ENCODE data around the gene TMEM192.

DNA sequence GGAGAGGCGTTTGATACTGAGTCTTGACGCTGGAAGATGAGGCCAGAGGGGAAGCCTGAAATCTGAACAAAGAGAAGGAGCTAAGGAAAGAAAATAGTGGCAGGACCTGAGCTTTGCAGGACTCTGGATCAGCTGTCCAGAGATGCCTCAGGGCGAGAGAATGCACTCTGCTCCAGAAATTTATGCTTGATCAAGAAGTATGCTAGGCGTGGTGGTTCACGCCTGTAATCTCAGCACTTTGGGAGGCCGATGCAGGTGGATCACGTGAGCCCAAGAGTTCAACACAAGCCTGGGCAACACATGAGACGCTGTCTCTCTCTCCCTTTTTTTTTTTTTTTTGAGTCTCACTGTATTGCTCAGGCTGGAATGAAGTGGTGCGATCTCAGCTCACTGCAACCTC, 57.1 kb downstream of the TMEM192 start:
- TF ChIP-seq, protein P1, sequence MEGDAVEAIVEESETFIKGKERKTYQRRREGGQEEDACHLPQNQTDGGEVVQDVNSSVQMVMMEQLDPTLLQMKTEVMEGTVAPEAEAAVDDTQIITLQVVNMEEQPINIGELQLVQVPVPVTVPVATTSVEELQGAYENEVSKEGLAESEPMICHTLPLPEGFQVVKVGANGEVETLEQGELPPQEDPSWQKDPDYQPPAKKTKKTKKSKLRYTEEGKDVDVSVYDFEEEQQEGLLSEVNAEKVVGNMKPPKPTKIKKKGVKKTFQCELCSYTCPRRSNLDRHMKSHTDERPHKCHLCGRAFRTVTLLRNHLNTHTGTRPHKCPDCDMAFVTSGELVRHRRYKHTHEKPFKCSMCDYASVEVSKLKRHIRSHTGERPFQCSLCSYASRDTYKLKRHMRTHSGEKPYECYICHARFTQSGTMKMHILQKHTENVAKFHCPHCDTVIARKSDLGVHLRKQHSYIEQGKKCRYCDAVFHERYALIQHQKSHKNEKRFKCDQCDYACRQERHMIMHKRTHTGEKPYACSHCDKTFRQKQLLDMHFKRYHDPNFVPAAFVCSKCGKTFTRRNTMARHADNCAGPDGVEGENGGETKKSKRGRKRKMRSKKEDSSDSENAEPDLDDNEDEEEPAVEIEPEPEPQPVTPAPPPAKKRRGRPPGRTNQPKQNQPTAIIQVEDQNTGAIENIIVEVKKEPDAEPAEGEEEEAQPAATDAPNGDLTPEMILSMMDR (IDR thresholded peaks at IDR 0.05; ENCODE audit: low read depth, low read length, poor library complexity, severe bottlenecking), result no peak
- no peak for TF ChIP-seq EZH2phosphoT487 (IDR thresholded peaks at IDR 0.05; ENCODE audit: borderline replicate concordance, low read length)
